NCI-H187 treated with DMSO at 0.1 percent for 48 hours (cell line): ENCODE data around the gene RSPH9.

ENCODE experiments used
- DNase-seq: peaks from one replicate; lab custom pipeline; 2025; lab: John Stamatoyannopoulos, UW

RSPH9 gene

GRCh38 chr6:43710576-43710975, 65.7 kb downstream of the RSPH9 start:
- no peak for DNase-seq

GRCh38 chr6:43712579-43712978, 67.7 kb downstream of the RSPH9 start:
- no peak for DNase-seq

- DNase-seq: no peak
Measured at GRCh38 chr6:43713643-43714310, 68.9 kb downstream of the RSPH9 start.

- DNase-seq: no peak
Measured at GRCh38 chr6:43714311-43715055, 69.6 kb downstream of the RSPH9 start.

- no peak for DNase-seq
Measured at GRCh38 chr6:43715056-43715788, 70.4 kb downstream of the RSPH9 start.

GRCh38 chr6:43716099-43716498, 71.3 kb downstream of the RSPH9 start:
- no peak for DNase-seq

GRCh38 chr6:43717389-43717788, 72.6 kb downstream of the RSPH9 start:
- no peak for DNase-seq

GRCh38 chr6:43717822-43718221, 73.0 kb downstream of the RSPH9 start:
- DNase-seq: no peak

- no peak for DNase-seq
Measured at GRCh38 chr6:43718387-43719105, 73.7 kb downstream of the RSPH9 start.

- no peak for DNase-seq
Measured at GRCh38 chr6:43719511-43719910, 74.7 kb downstream of the RSPH9 start.

GRCh38 chr6:43720999-43721398, 76.2 kb downstream of the RSPH9 start:
- no peak for DNase-seq
